HG03432 (cell line): ENCODE data around the gene ABHD17C.

Experiments used
- ATAC-seq: cut with Tn5 transposase; IDR thresholded peaks from one replicate; pipeline ENCODE4 v1.9.1; 2021; ENCODE audit warnings: mild to moderate bottlenecking, moderate library complexity; ENCODE audit not compliant: unreplicated experiment

ABHD17C gene

DNA sequence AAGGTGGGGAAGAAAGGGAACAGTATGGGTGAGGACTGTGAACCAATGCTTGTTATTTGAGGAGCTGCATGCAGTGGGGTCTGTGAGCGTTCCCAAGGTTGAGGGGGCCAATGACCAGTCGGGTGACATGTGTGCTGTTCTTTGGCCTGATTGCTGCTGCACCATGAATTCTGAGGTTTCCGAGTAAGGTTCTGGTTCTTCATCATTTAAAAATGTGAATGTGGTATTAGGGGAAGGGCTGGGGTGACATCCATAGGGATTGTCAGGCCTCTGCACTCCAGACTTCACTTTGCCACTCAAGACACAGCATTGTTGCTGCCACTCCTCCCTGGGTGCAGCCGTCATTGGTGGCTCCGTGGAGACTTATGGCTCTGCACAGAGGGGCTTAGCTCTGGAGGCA is 32.5 kb downstream of the ABHD17C start:
- ATAC-seq, result no peak

DNA sequence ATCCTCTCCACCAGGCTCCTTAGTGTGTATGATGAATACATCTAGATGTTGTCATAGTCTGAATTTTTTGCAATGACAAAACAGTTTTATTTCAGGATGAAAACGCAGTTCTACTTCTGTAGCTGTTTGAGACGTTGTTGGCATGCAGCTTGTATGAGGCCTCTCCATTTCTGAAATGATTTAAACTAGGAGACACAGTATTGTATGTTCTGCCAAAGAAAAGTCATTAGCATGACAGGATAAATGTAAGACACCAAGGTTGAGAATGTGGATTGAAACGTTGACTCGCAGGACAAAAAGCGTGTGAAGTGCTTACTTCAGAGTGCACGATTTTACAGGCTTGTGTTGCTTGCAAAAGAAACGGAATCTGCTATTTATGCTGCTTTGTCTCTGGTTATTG is 35.3 kb downstream of the ABHD17C start:
- ATAC-seq, result no peak

DNA sequence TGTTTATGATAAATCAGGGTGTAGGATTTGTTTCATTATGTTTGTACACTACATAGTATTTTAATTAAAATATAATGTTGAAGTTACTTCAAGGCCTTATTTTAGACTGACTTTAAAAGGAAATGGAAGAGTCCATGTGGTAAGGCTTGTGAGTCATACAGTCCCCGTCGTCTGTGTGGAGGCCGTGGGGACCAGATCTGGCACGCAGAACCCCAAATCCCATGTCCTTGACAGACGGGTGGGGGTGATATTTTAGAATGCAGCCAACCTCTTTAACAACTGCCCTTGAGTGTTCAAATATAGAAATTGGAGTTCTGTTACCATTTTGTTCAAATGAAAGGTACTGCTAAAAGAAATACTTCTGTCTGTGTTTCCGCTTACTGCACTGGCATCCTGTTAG is 35.8 kb downstream of the ABHD17C start:
- no peak for ATAC-seq

DNA sequence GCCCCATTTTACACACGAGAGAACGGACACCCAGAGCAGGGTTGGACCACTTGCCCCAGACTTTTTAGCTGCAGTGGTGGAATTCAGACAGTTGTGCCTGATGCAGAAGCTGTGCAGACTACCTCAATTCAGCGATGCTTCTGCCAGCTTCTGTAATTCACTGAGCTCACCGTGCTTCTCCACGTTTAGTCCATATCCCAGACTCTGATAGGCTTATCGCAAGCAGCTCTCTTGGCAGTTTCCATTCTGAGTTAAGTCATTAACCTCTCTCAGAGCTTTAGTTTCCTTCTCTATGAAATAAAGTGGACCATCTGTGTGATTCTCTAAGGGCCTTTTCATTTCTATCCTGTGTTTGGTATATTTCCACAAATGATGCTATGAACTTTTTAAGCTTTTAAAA is 37.1 kb downstream of the ABHD17C start:
- no peak for ATAC-seq

DNA sequence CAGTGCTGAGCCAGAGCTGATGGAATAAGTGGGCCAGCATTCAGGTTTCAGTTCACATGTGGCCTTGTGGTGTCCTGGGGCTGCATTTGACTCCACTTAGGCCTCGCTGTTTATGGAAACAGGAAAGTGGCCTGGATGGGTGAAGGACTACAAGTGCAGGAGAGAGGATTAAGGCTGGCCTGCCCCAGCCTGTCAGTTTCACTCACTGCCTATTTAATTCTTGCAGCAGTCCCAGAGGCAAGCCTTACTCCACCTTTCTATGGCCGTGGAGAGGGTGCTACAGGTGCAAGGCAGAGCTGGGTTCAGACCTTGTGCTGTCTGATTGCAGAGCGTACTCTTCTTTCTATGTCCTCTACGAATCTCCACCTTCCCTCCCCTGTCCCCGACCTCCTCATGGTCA is 37.7 kb downstream of the ABHD17C start:
- no peak for ATAC-seq

DNA sequence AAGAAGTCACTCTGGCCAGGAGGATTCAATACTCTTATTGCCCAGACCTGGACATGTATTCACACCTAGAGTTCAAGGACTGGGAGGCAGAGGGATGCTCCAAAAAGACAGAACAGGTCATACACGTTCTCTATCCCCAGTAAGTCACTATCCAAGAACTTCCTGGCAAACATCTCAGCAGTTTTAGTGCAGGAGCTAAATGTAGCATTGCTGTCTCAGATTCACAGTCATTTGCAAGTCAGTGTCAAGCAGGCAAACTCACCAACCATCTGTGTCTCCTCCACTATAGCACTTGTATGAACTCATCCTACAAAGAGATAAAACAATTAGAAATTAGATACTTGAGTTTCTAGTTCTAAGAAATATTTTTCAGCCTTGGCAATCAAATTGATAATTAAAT is 38.4 kb downstream of the ABHD17C start:
- ATAC-seq, result no peak

DNA sequence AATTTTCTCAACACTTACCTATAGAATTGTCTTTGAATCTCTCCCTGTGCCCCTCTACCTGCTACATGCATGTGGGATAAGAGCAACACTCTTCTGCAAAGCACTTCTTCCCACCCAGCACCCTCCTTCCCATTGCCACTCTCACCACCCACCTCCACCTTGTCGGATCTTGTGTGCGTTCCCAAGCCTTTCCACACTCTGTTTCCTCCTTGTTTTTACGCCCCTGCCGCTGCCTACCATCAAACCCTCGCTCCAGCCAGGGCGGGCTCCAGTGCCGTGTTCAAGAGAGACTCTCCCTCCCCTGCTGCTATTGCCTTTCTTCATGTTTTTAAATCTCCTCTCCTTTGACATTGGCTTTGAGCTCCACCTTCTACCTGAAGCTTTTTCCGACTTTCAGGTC is 40.2 kb downstream of the ABHD17C start:
- ATAC-seq, result no peak

DNA sequence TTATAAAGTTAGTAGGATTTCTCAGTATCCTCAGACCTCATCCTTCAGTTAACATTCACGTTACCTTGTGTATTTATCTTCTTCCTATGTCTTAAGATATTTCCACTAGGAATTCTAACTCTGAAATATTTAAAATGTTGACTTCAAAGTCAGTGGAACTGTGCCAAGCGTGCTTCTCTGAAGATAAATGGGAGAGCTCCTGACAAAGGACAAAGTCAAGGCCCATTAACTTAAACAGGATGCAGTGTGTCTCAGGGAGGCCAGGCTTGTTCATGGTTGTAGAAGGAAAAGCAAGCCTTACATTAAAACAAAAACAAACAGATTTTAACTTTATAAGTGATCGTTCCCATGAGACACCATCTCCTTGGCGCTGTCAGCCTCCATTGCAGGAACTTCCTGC is 41.5 kb downstream of the ABHD17C start:
- ATAC-seq, result no peak

DNA sequence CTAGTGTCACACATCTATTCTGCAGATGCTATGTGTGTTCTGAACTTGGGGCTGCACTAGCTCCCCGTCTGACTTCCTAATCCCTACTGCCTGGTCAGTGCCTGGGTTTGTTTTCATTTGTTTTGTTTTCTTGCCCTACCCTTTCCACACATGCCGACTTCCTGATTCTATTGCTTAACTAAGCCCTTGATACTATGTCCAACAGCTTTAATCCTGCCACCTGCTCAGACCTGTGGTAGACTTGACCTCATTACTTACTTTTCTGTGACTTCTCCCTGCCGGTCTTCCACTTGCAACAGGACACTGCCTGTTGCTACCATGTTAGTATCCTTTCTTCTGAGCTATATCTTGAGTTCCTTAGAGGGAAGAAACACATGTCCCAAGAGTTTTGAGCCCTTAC is 44.8 kb downstream of the ABHD17C start:
- ATAC-seq, result no peak

DNA sequence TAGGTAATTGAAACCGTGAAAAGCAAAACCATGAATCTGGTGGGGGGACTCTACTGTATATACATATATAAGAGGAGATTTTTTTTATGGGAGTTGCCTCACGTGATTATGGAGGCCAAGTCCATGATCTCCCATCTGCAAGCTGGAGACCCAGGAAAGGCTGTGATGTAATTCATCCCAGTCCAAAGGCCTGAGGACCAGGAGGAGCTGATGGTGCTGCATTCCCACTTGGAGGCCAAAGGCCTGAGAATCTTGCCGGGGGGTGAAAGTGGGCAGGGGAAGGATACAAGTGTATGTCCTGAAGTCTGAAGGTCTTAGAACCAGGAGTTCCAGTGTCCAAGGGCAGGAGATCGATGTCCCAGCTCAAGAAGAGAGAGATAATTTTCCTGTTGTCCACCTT is 47.0 kb downstream of the ABHD17C start:
- no peak for ATAC-seq

DNA sequence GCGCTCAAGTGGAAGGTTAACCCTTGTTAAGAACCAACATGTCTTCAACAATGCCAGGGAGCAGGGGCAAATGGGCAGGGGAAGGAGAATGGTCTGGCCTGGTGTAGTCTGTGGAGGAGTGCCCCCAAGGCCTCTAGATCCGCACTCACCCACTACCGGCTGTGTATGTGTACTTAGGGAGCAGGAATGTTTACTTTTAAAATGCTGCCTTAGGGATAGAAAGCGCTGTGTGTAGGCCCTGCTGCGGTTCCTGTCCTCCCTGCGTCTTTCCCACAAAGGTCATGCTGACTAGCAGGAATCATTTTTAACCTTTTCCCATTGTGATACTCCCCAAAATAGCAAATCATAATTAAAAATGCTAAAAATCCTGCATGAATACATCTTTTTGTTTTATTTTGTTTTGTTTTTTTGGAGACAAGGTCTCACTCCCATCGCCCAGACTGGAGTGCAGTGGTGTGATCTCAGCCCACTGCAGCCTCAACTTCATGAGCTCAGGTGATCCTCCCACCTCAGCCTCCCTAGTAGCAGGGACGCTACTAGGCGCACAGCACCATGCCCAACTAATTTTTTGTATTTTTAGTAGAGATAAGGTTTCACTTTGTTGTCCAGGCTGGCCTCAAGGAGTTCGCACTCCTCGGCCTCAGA is 48.2 kb downstream of the ABHD17C start:
- ATAC-seq, result no peak

DNA sequence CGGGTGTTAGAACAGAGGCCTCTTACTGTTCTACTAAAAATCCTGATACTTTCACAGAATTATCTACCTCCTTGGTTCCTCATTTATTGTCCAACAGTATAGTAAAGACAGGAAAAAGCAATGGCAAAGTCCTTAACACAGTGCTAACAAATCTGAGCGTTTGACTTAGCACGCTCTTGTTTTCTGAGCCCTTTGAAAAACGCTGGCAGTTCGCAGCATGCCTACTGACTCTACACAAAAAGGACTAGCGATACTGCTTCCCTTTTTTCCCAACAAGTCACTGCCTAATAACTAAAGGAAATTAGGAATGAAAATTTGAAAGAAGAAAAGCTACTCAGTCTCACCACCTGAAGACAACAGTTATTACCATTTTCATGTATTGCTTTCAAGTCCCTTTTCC is 49.3 kb downstream of the ABHD17C start:
- ATAC-seq, result no peak

DNA sequence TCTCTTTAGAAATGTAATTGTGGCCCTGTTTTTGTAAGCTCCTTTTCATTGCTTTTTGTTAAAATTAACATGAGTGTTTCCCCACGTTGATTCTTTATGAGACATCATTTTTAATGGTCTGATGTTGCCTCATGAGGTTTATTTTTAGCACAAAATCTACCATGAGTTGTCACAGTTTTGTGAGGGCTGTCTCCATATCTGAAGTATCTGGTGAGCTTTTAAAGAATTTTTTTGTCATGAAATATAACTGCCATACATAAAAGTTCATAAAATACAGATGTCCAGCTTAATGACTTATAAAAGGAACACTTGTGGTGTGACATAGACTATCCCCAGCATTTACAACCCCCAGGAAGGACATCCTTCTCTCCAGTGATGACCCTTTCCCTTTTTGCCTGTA is 49.7 kb downstream of the ABHD17C start:
- no peak for ATAC-seq

DNA sequence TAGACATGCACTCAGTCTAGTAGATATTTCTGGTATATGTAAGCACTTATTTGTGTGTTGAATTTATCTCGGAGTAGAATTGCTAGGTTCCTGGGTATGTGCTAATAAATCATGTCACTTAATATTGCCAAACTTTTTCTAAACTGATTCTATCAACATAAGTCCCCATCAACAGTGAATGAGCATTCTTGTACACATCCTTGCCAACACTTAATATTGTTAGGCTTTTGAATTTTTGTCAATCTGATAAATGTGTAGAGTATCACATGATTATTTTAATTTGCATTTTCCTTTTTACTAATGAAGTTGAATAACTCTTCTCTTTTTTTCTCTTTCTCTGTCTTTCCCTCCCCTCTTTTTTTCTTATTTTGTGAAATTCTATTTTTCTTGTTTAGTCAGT is 50.8 kb downstream of the ABHD17C start:
- ATAC-seq, result no peak

DNA sequence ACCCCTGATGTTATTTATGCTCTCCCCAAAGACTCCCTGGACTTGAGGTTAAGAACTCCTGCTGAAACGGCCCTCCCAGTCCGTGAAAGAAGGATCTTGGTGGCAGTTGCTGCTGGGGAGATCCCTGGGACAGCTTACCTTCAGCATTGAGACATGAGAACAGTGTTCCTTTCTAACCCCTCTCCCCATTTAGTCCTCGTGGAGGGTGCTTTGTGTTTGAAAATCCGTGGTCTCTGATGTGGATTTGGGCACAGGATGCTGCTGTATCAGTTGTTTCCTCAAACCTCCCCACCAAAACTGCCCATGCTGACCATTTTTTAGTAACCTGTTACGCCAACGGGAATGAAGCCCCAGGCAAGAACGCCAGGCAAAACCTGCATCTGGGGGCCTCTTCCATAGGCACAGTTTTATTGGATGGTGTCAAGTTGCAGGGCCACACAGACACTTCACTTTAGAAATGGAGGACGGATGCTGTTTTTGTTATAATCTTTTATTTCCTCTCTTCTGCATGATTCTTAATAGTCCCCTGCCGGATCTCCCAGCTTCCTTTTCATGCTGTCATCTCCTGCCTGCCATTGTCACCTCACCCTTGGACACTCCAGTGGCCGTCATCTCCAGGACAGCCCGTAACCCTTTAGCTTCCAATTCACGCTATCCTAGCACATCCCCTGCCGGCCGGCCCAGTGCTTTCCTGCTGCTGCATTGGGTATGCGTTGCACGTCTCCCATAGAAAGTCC is 52.4 kb downstream of the ABHD17C start:
- no peak for ATAC-seq

DNA sequence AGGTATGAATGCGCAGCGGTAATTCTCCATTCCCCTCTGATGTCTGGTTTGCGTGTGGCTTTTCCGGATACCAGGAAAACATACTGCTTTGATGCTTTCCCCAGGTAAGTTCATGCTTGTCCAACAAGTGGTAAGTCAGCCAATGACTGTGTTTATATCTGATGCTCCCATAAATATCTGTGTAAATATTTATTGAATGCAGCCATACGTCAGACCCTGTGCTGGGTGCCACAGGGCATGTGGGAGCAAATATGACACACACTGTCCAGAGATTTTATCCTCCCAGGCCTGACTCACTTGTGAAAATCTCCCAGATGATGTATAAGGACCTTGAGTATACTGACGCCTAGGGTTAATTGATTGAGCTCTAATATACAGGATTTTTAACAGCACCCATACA is 54.5 kb downstream of the ABHD17C start:
- no peak for ATAC-seq

DNA sequence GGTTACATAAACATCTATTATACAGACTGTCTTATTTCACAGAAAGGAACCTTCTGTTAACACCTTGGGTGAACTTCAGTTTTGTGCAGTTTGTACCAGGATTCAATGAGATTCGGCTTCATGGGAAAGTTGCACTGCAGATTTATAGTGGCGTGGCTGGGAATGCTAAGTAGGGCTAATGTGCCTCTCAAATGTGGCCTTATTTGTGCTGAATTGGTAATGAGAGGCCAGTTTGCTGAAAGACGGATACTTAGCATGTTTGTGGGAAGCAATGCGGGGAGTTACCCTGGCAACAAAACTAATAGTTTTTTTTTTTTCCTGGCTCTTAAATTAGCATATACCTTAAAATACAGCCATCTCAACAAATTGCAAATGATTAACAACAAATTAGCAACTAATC is 55.5 kb downstream of the ABHD17C start:
- ATAC-seq, result no peak

DNA sequence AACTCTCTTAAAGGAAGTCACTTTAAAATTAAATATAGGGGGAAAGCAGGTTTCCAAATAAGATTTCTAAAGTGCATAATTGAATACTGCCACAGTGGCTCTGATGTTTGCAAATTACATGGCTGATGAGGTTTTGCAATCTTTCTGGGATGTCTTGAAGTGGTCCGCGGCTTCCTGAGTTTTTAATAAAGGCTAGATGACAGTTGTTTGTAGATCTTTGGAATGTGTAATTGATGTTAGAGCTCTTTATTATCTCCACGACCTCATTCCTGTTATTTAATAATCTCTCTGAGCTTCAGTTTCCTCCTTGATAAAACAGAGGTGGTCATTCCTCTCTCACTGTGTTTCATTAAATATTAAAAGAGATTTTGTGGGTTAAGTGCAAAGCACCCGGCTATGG is 57.1 kb downstream of the ABHD17C start:
- ATAC-seq, result no peak

DNA sequence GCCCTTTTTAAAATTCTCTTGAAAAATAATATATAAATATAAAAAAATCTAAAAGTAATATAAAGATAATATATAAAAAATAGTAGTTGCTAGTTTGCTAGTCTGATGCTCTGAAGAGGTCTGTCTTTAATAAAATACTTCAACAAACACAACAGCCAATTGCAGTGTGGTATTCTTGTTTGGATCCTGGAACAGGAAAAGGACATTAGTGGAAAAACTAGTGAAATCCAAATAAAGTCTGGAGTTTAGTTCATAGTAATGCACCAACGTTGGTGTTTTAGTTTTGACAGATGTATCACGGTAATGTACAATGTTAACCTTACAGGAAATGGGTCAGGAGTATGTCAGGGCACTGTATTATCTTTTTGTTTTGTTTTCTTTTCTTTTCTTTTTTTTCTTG is 58.1 kb downstream of the ABHD17C start:
- no peak for ATAC-seq

DNA sequence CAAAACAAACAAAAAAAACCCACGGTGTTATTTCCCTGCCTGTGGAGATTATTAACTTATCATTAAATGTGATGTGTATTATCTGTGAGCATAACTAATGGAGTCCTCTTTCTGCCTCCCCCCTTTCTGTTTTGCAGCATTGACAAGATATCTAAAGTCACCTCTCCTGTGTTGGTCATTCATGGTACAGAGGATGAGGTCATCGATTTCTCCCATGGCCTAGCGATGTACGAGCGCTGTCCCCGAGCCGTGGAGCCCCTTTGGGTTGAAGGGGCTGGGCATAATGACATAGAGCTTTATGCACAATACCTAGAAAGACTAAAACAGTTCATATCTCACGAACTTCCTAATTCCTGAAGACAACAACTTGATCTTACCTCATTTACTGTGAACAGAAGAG is 58.9 kb downstream of the ABHD17C start:
- ATAC-seq, result no peak

DNA sequence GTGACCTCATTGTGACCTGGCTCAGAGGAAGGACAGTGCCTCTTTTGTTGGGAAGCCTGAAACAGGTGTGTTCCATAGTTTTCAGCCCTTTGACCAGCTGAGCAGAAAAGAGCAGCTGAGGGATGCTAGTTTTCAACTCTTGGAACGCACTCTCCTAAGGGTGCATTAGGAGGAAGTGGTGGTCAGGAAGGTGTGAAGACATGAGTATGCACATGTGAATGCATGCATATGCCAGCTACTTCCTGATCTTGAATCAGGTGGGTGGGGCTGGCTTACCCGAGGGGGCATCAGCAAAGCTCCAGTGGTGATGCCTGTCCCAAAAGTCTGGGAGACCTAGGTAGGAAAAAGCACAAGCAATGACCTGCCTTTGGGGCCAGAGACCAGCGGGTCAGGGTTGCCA is 60.8 kb downstream of the ABHD17C start:
- no peak for ATAC-seq

DNA sequence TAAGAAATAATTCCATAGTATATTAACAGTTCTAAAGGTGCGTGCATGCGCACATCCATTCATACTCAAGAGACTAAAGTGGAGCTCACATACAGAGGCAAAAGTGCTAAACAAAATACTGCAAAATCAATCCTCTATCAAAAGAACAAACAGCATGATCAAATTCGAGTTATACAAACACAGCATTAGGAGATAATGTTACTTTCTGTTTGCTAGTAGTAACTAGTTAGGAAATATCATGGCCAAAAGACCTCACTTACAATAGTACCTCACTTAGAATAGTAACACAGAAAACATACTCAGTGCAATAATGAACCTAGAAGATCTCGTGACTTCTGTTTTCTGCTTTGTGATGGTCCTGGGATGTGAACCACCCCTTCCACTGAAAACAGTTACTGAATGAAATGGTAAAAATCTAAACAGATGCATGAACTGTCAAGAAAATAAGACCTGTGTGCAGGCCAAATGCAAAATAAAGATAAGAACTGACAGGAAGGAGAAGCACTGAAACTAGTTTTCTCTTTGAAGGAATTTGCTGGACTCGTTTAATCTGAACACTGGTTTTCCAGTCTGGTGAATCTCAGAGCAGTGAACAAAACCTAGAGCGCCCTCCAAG is 63.1 kb downstream of the ABHD17C start:
- ATAC-seq, result no peak

DNA sequence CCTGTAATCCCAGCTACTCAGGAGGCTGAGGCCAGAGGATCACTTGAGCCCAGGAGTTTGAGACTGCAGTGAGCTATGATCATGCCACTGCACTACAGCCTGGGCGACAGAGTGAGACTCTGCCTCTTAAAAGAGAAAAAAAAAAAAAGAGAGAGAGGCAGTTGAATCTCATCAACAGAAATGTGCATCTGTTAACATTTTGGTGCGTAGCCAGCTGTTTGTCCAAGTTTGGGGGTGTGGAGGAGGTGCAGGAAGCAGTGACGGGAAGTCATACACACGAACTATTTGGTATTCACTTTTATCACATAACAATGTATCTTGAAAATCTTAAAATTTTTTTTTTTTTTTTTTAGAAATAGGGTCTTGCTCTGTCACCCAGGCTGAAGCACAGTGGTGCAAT is 65.8 kb downstream of the ABHD17C start:
- ATAC-seq, result no peak
